GM23338 (cell line): ENCODE results near the gene TMEM175. TPM values are rescaled to one million over a fixed set of nuclear protein-coding genes. Genes with fewer than 3 reads are reported as not detected.

Source experiments
- ATAC-seq: fragments of 200-7000 bp; cut with Tn5 transposase; 3 replicates; pipeline ENCODE4 v1.9.1; 2020
- DNase-seq: peaks from one replicate; pipeline ENCODE4 v3.0.0-alpha.2; 2015; ENCODE audit warnings: low spot score
- H2AFZ ChIP-seq: fragments of 200-600 bp; sonication (generic); 2 replicates; pipeline ENCODE4 v1.8.0; 2016; ENCODE audit warnings: antibody characterized with exemption, mild to moderate bottlenecking, moderate library complexity
- H3F3A ChIP-seq: fragments of 200-600 bp; sonication (generic); replicated peaks from 2 replicates; pipeline ENCODE4 v1.8.0; 2017; ENCODE audit warnings: antibody characterized with exemption, mixed run types, low read depth
- H3K27ac ChIP-seq: fragments of 200-600 bp; sonication (generic); 2 replicates; pipeline ENCODE4 v1.6.1; 2016; ENCODE audit warnings: low read depth
- H3K27me3 ChIP-seq: fragments of 200-600 bp; sonication (generic); 2 replicates; pipeline ENCODE4 v1.8.0; 2016; ENCODE audit warnings: mild to moderate bottlenecking, mixed run types, moderate library complexity; ENCODE audit not compliant: insufficient read depth
- H3K36me3 ChIP-seq: fragments of 200-600 bp; sonication (generic); 2 replicates; pipeline ENCODE4 v1.8.0; 2016; ENCODE audit warnings: mild to moderate bottlenecking; ENCODE audit not compliant: insufficient read depth
- H3K4me1 ChIP-seq: fragments of 200-600 bp; sonication (generic); 2 replicates; pipeline ENCODE4 v1.8.0; 2016; ENCODE audit warnings: mild to moderate bottlenecking, moderate library complexity; ENCODE audit not compliant: insufficient read depth
- H3K4me2 ChIP-seq: fragments of 200-600 bp; sonication (generic); 2 replicates; pipeline ENCODE4 v1.7.1; 2017; ENCODE audit warnings: mixed run types
- H3K4me3 ChIP-seq: fragments of 200-600 bp; sonication (generic); 2 replicates; pipeline ENCODE4 v1.6.1; 2016; ENCODE audit warnings: mixed run types
- H3K79me2 ChIP-seq: fragments of 200-600 bp; sonication (generic); replicated peaks from 2 replicates; pipeline ENCODE4 v1.8.0; 2017; ENCODE audit warnings: mild to moderate bottlenecking; ENCODE audit not compliant: insufficient read depth
- H3K9me2 ChIP-seq: fragments of 200-600 bp; sonication (generic); 2 replicates; pipeline ENCODE4 v1.8.0; 2017; ENCODE audit not compliant: insufficient read depth
- H4K20me1 ChIP-seq: fragments of 200-600 bp; sonication (generic); replicated peaks from 2 replicates; pipeline ENCODE4 v1.8.0; 2017; ENCODE audit warnings: mild to moderate bottlenecking; ENCODE audit not compliant: insufficient read depth
- H3K27ac Mint-ChIP-seq: 2 replicates; pipeline ENCODE4 v1.8.0; 2020; ENCODE audit warnings: inconsistent platforms, mild to moderate bottlenecking, moderate library complexity, mixed read lengths
- H3K27me3 Mint-ChIP-seq: 3 replicates; pipeline ENCODE4 v1.8.0; 2022; ENCODE audit warnings: low read depth, mild to moderate bottlenecking, moderate library complexity, mixed read lengths, inconsistent platforms; ENCODE audit not compliant: insufficient read depth, poor library complexity
- H3K36me3 Mint-ChIP-seq: 3 replicates; pipeline ENCODE4 v1.8.0; 2021; ENCODE audit warnings: low read depth, mild to moderate bottlenecking, inconsistent platforms, moderate library complexity, mixed read lengths
- H3K4me1 Mint-ChIP-seq: 3 replicates; pipeline ENCODE4 v1.8.0; 2020; ENCODE audit warnings: mild to moderate bottlenecking, inconsistent platforms, mixed read lengths
- H3K4me3 Mint-ChIP-seq: 3 replicates; pipeline ENCODE4 v1.8.0; 2021; ENCODE audit warnings: moderate library complexity, mild to moderate bottlenecking, inconsistent platforms, mixed read lengths
- H3K9me3 Mint-ChIP-seq: 3 replicates; pipeline ENCODE4 v1.8.0; 2020; ENCODE audit warnings: moderate library complexity, mild to moderate bottlenecking, inconsistent platforms, mixed read lengths
- POLR2AphosphoS5 ChIP-seq: IDR thresholded peaks from 2 replicates; pipeline ENCODE4 v1.6.1; 2016; ENCODE audit warnings: antibody characterized with exemption, low read depth
- ZNF331 ChIP-seq: fragments of 250-450 bp; sonication (Bioruptor Pico); IDR thresholded peaks from 2 replicates; pipeline ENCODE4 v1.5.0; 2020; ENCODE audit warnings: low read depth, mild to moderate bottlenecking, moderate library complexity
- ZNF462 ChIP-seq: fragments of 250-450 bp; sonication (Bioruptor Pico); IDR thresholded peaks from 2 replicates; pipeline ENCODE4 v1.5.0; 2020; ENCODE audit warnings: mild to moderate bottlenecking, moderate library complexity
- polyA plus RNA-seq: library from polyadenylated mRNA; unstranded; fragments of >200 nt; fragmentation: Nextera tagmentation; extraction: Ambion mirVana; gene quantifications from 2 replicates; pipeline ENCODE4 v1.2.1, GENCODE V29; 2016
- total RNA-seq: library from RNA; depleted of rRNA; stranded (reverse); fragments of >200 nt; shearing (Covaris generic); gene quantifications from 2 replicates; pipeline ENCODE4 v1.2.3, GENCODE V29; 2014

The TMEM175 gene
- total and polyA plus RNA-seq, 2 experiments from 2014 or later, result 8.0 to 11.4 TPM

GRCh38 chr4:915041-915474, 17.2 kb upstream of the TMEM175 start (continued):
- no peak for TF ChIP-seq ZNF462 (CRISPR knock-in tag)
- no peak for TF ChIP-seq ZNF331 (CRISPR knock-in tag)

DNA sequence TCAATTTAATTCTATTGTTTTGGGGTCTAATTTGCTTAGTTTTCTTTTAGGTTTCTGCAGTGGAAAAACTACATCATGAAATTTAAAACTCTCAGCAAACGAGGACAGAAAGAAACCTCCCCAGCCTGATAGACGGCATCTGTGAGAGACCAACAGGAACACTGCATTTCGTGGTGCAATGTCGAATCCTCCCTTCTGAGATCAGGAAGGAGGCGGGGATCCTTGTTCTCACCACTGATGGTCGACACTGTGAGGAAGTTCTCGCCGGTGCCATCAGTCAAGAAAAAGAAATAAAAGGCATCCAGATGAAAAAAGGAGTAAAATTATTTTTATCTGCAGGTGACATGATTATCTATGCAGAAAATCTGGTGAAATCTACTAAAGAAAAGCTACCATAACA, 16.7 kb upstream of the TMEM175 start:
- peak; percentile 38; the same call in 2 of the 3 replicates for ATAC-seq
- Histone ChIP-seq H3K4me3 (no peak overlapping the region), H4K20me1 (peaks cover 26% of the 10 kb centered on the region; the same call in 1 of the 2 replicates), H3K79me2 (peaks cover 63% of the 10 kb centered on the region), H3F3A (0 out of 2 replicates have a peak, but pooled peaks cover 3% of the 10 kb centered on the region), H3K36me3 (no peaks in the 10 kb centered on the region), H3K4me1 (no peaks in the 10 kb centered on the region), H3K27ac (0 out of 2 replicates have a peak overlapping the region, but pooled peaks have one; percentile 66), H2AFZ (no peak overlapping the region), H3K9me2 (no peaks in the 10 kb centered on the region), H3K27me3 (no peaks in the 10 kb centered on the region), H3K4me2 (no peak overlapping the region)
- Mint-ChIP-seq H3K27me3 (peaks cover 13% of the 10 kb centered on the region), H3K36me3 (peaks cover 8% of the 10 kb centered on the region; the same call in 2 of the 3 replicates), H3K27ac (no peak overlapping the region), H3K4me3 (no peak overlapping the region), H3K4me1 (peaks cover 9% of the 10 kb centered on the region), H3K9me3 (no peaks in the 10 kb centered on the region)
- no peak for DNase-seq
- TF ChIP-seq ZNF462 (CRISPR knock-in tag) (no peak), POLR2AphosphoS5 (no peak), ZNF331 (CRISPR knock-in tag) (no peak)
